Measurements from ENCODE around the gene RUNX2. TPM values are rescaled to one million over a fixed set of nuclear protein-coding genes. Genes with fewer than 3 reads are reported as not detected.

Gene RUNX2
- total RNA-seq, 1 experiment from 2014 or later, result 7.0 TPM

DNA sequence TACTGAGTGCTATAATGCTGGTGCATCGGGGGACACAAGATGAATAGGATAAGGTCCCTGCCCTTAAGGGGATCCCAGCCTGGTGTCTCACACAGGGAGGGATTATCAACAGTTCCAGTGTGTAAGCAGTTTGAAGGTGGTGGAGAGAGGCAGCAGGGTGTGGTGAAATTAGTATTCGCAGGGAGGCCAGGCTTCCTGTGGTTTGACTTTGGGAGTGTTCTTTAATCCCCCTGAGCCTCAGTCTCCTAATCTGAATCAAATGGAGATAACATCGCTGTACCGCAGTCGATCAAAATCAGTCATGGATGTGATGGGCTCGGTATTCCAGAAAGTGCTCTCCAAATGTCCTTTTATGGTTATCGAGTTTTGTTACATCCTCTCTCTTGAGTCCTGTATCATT lies 337.7 kb downstream of the RUNX2 start:
- no peaks in the 10 kb centered on the region for H3K36me3 ChIP-seq (ENCODE audit: control insufficient read depth, insufficient read depth, low read length)
- no peak overlapping the region for H3K4me3 ChIP-seq (ENCODE audit: low read depth in 2 of 2, low read length in 2 of 2)
- H3K27me3 ChIP-seq (ENCODE audit: control insufficient read depth, insufficient read depth, low read length), result no peaks in the 10 kb centered on the region; the same call in 1 of the 2 replicates
- intact Hi-C loops (cut with micrococcal nuclease; ENCODE audit: unreplicated experiment) (no loop called here), in situ Hi-C loops (cut with HindIII; ENCODE audit: low pct_unique_long_range_greater_than_20kb, low sequenced_read_pairs) (no loop called here)
- H3K9me3 ChIP-seq (ENCODE audit: control insufficient read depth, insufficient read depth, low read depth, low read length), result no peaks in the 10 kb centered on the region
- ATAC-seq, result no peak
- TF ChIP-seq, protein P1, sequence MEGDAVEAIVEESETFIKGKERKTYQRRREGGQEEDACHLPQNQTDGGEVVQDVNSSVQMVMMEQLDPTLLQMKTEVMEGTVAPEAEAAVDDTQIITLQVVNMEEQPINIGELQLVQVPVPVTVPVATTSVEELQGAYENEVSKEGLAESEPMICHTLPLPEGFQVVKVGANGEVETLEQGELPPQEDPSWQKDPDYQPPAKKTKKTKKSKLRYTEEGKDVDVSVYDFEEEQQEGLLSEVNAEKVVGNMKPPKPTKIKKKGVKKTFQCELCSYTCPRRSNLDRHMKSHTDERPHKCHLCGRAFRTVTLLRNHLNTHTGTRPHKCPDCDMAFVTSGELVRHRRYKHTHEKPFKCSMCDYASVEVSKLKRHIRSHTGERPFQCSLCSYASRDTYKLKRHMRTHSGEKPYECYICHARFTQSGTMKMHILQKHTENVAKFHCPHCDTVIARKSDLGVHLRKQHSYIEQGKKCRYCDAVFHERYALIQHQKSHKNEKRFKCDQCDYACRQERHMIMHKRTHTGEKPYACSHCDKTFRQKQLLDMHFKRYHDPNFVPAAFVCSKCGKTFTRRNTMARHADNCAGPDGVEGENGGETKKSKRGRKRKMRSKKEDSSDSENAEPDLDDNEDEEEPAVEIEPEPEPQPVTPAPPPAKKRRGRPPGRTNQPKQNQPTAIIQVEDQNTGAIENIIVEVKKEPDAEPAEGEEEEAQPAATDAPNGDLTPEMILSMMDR (IDR thresholded peaks at IDR 0.05), result no peak
- TF ChIP-seq TCF7L2 (IDR thresholded peaks at IDR 0.05; ENCODE audit: low read depth, low read length) (no peak), POLR2AphosphoS5 (IDR thresholded peaks at IDR 0.05; ENCODE audit: low read depth, low read length) (no peak), SIN3A (IDR thresholded peaks at IDR 0.05; ENCODE audit: borderline replicate concordance, insufficient read depth, low read depth, low read length) (no peak), REST (IDR thresholded peaks at IDR 0.05; ENCODE audit: insufficient read depth in 1 of 2, low read depth in 2 of 2, low read length in 1 of 2) (no peak)
- ChIA-PET POLR2A (no interaction called here), CTCF (no interaction called here)
- H3K27ac ChIP-seq (ENCODE audit: low read length), result no peak overlapping the region
- peaks cover 2% of the 10 kb centered on the region; the same call in 1 of the 2 replicates for H3K4me1 ChIP-seq (ENCODE audit: control insufficient read depth, insufficient read depth, low read length)
- BruUV-seq (replicated peaks), result no TSS peak
- no peak for DNase-seq (ENCODE audit: low read depth, low spot score)

GRCh38 chr6:45666846-45667245 lies 338.7 kb downstream of the RUNX2 start:
- no TSS peak for BruUV-seq (replicated peaks)
- POLR2A ChIA-PET, result no interaction called here
- intact Hi-C loops (cut with micrococcal nuclease; ENCODE audit: unreplicated experiment), result no loop called here

More at GRCh38 chr6:45666846-45667245, 338.7 kb downstream of the RUNX2 start:
- in situ Hi-C loops (cut with HindIII; ENCODE audit: low pct_unique_long_range_greater_than_20kb, low sequenced_read_pairs), result no loop called here
- Histone ChIP-seq H3K4me3 (ENCODE audit: low read depth in 2 of 2, low read length in 2 of 2) (no peak overlapping the region), H3K27ac (ENCODE audit: low read length) (no peak overlapping the region), H3K4me1 (ENCODE audit: control insufficient read depth, insufficient read depth, low read length) (peaks cover 2% of the 10 kb centered on the region; the same call in 1 of the 2 replicates), H3K36me3 (ENCODE audit: control insufficient read depth, insufficient read depth, low read length) (no peaks in the 10 kb centered on the region), H3K27me3 (ENCODE audit: control insufficient read depth, insufficient read depth, low read length) (no peaks in the 10 kb centered on the region; the same call in 1 of the 2 replicates), H3K9me3 (ENCODE audit: control insufficient read depth, insufficient read depth, low read depth, low read length) (no peaks in the 10 kb centered on the region)
- CTCF ChIA-PET, result no interaction called here
- TF ChIP-seq, protein P1 (IDR thresholded peaks at IDR 0.05), result no peak
- TF ChIP-seq REST (IDR thresholded peaks at IDR 0.05; ENCODE audit: insufficient read depth in 1 of 2, low read depth in 2 of 2, low read length in 1 of 2) (no peak), SIN3A (IDR thresholded peaks at IDR 0.05; ENCODE audit: borderline replicate concordance, insufficient read depth, low read depth, low read length) (no peak), TCF7L2 (IDR thresholded peaks at IDR 0.05; ENCODE audit: low read depth, low read length) (no peak)
- DNase-seq (ENCODE audit: low read depth, low spot score), result no peak
- no peak for ATAC-seq
